ENCODE data around the gene AHDC1. TPM values are rescaled to one million over a fixed set of nuclear protein-coding genes. Genes with fewer than 3 reads are reported as not detected.

Gene AHDC1
- polyA plus RNA-seq, 1 donor from 2014 or later, result 5.3 TPM

GRCh38 chr1:27652111-27652864 is 48.3 kb upstream of the AHDC1 start:
- Histone ChIP-seq H3K4me3 (ENCODE audit: low read length) (no peak overlapping the region), H3K9ac (ENCODE audit: low read length) (no peak overlapping the region), H3K9me2 (ENCODE audit: insufficient read depth, low read length) (no peaks in the 10 kb centered on the region), H4K20me1 (ENCODE audit: insufficient read depth) (no peaks in the 10 kb centered on the region), H3K36me3 (ENCODE audit: insufficient read depth, low read length) (no peaks in the 10 kb centered on the region), H3K27me3 (ENCODE audit: insufficient read depth, low read depth, low read length) (no peaks in the 10 kb centered on the region), H3F3A (ENCODE audit: insufficient read depth, low read length, poor library complexity, severe bottlenecking) (no peaks in the 10 kb centered on the region), H2AFZ (ENCODE audit: low read depth, low read length) (no peak overlapping the region), H3K9me3 (ENCODE audit: low read length) (no peaks in the 10 kb centered on the region), H3K27ac (ENCODE audit: low read length) (no peak overlapping the region), H3K79me2 (replicated peaks; ENCODE audit: insufficient read depth, low read length) (no peaks in the 10 kb centered on the region), H3K4me2 (ENCODE audit: low read length) (no peak overlapping the region)
- TF ChIP-seq EP300 (conservative IDR thresholded peaks at IDR 0.05; ENCODE audit: poor library complexity, severe bottlenecking), result no peak
- no peak for TF ChIP-seq RAD21 (conservative IDR thresholded peaks at IDR 0.05)

GRCh38 chr1:27650539-27651175 is 46.7 kb upstream of the AHDC1 start:
- Histone ChIP-seq H4K20me1 (ENCODE audit: insufficient read depth) (no peaks in the 10 kb centered on the region), H3K4me3 (ENCODE audit: low read length) (no peak overlapping the region), H3K79me2 (replicated peaks; ENCODE audit: insufficient read depth, low read length) (no peaks in the 10 kb centered on the region), H3K27ac (ENCODE audit: low read length) (no peak overlapping the region), H3K9me3 (ENCODE audit: low read length) (no peaks in the 10 kb centered on the region), H3K9me2 (ENCODE audit: insufficient read depth, low read length) (no peaks in the 10 kb centered on the region), H3F3A (ENCODE audit: insufficient read depth, low read length, poor library complexity, severe bottlenecking) (no peaks in the 10 kb centered on the region), H3K36me3 (ENCODE audit: insufficient read depth, low read length) (no peaks in the 10 kb centered on the region), H3K9ac (ENCODE audit: low read length) (no peak overlapping the region), H2AFZ (ENCODE audit: low read depth, low read length) (no peak overlapping the region), H3K27me3 (ENCODE audit: insufficient read depth, low read depth, low read length) (no peaks in the 10 kb centered on the region), H3K4me2 (ENCODE audit: low read length) (no peak overlapping the region)
- TF ChIP-seq EP300 (conservative IDR thresholded peaks at IDR 0.05; ENCODE audit: poor library complexity, severe bottlenecking) (no peak), POLR2AphosphoS5 (IDR thresholded peaks at IDR 0.05) (no peak), RAD21 (conservative IDR thresholded peaks at IDR 0.05) (no peak), EZH2 (IDR thresholded peaks at IDR 0.05; ENCODE audit: borderline replicate concordance, insufficient read depth, low read length, poor library complexity, severe bottlenecking) (no peak), CTCF (IDR thresholded peaks at IDR 0.05; ENCODE audit: poor library complexity, severe bottlenecking) (no peak), SMC3 (conservative IDR thresholded peaks at IDR 0.05; ENCODE audit: poor library complexity) (no peak), REST (IDR thresholded peaks at IDR 0.05; ENCODE audit: borderline replicate concordance) (no peak), TAF1 (IDR thresholded peaks at IDR 0.05; ENCODE audit: low read depth) (no peak), MXI1 (conservative IDR thresholded peaks at IDR 0.05; ENCODE audit: poor library complexity, severe bottlenecking) (no peak)

Measured in neural cell (in vitro differentiated cells).